IMR-90 (cell line): ENCODE results near the gene PTGER2. TPM values are rescaled to one million over a fixed set of nuclear protein-coding genes. Genes with fewer than 3 reads are reported as not detected.

Experiments used
- ATAC-seq: fragments of 200-7000 bp; cut with Tn5 transposase; 2 replicates; pipeline ENCODE4 v1.9.1; 2020; ENCODE audit warnings: low read depth, mild to moderate bottlenecking, moderate library complexity
- BruUV-seq: library from RNA; stranded (reverse); fragments of 400-500 nt; replicated peaks from 2 replicates; lab custom pipeline; 2021; lab: Mats Ljungman, UMichigan
- CTCF ChIA-PET: fragments of 300-600 bp; formaldehyde crosslinking; extraction: SDS; loops from one replicate; lab custom pipeline; 2021; ENCODE audit warnings: antibody characterized with exemption; lab: Yijun Ruan, JAX
- POLR2A ChIA-PET: fragments of 300-600 bp; sonication (Branson Sonifier 250); formaldehyde crosslinking; loops from one replicate; lab custom pipeline; 2022; ENCODE audit warnings: antibody characterized with exemption; ENCODE audit not compliant: unreplicated experiment; lab: Charles Lee
- DNase-seq: peaks from one replicate; pipeline ENCODE4 v3.0.0; 2013
- H2AFZ ChIP-seq: replicated peaks from 2 replicates; pipeline ENCODE3; 2013; ENCODE audit warnings: low read length, mild to moderate bottlenecking; ENCODE audit not compliant: poor library complexity
- H2AK5ac ChIP-seq: 2 replicates; pipeline ENCODE4 v1.6.1; 2013; ENCODE audit warnings: low read depth, low read length, inconsistent platforms
- H2AK9ac ChIP-seq: replicated peaks from 2 replicates; pipeline ENCODE3; 2013; ENCODE audit warnings: mild to moderate bottlenecking, low read depth, low read length, moderate library complexity; ENCODE audit not compliant: poor library complexity
- H2BK120ac ChIP-seq: 2 replicates; pipeline ENCODE4 v1.6.1; 2013; ENCODE audit warnings: low read depth, low read length, inconsistent platforms
- H2BK15ac ChIP-seq: 3 replicates; pipeline ENCODE4 v1.6.1; 2013; ENCODE audit warnings: low read depth, low read length, inconsistent platforms
- H2BK20ac ChIP-seq: 2 replicates; pipeline ENCODE4 v1.6.1; 2013; ENCODE audit warnings: low read depth, mild to moderate bottlenecking, inconsistent platforms, low read length, moderate library complexity
- H2BK5ac ChIP-seq: 2 replicates; pipeline ENCODE4 v1.6.1; 2013; ENCODE audit warnings: mild to moderate bottlenecking, low read depth, low read length, inconsistent platforms; ENCODE audit not compliant: poor library complexity, severe bottlenecking
- H3K14ac ChIP-seq: replicated peaks from 2 replicates; pipeline ENCODE4 v1.6.1; 2013; ENCODE audit warnings: low read depth, low read length, inconsistent platforms
- H3K18ac ChIP-seq: 2 replicates; pipeline ENCODE4 v1.6.1; 2013; ENCODE audit warnings: low read depth, low read length, control low read depth
- H3K23ac ChIP-seq: 2 replicates; pipeline ENCODE4 v1.6.1; 2013; ENCODE audit warnings: low read depth, low read length, inconsistent platforms
- H3K27ac ChIP-seq: 2 replicates; pipeline ENCODE4 v1.5.1; 2013; ENCODE audit warnings: mild to moderate bottlenecking, control low read depth, low read length; ENCODE audit not compliant: insufficient read depth
- H3K27me3 ChIP-seq: 2 replicates; pipeline ENCODE4 v1.6.1; 2013; ENCODE audit warnings: low read length; ENCODE audit not compliant: control insufficient read depth, insufficient read depth
- H3K36me3 ChIP-seq: 2 replicates; pipeline ENCODE4 v1.6.1; 2013; ENCODE audit warnings: low read length, mixed read lengths; ENCODE audit not compliant: control insufficient read depth, insufficient read depth
- H3K4ac ChIP-seq: 2 replicates; pipeline ENCODE4 v1.6.1; 2013; ENCODE audit warnings: low read depth, low read length, inconsistent platforms
- H3K4me1 ChIP-seq: 2 replicates; pipeline ENCODE4 v1.6.1; 2013; ENCODE audit warnings: low read length, mixed read lengths; ENCODE audit not compliant: control insufficient read depth, insufficient read depth
- H3K4me2 ChIP-seq: 2 replicates; pipeline ENCODE4 v1.6.1; 2013; ENCODE audit warnings: low read depth, mild to moderate bottlenecking, control low read depth, low read length, moderate library complexity
- H3K4me3 ChIP-seq: 2 replicates; pipeline ENCODE4 v1.5.1; 2013; ENCODE audit warnings: low read depth, mild to moderate bottlenecking, control low read depth, low read length, moderate library complexity; ENCODE audit not compliant: insufficient read depth
- H3K56ac ChIP-seq: 2 replicates; pipeline ENCODE4 v1.6.1; 2013; ENCODE audit warnings: low read length, inconsistent platforms; ENCODE audit not compliant: insufficient read depth; ENCODE audit errors: extremely low read depth
- H3K79me1 ChIP-seq, 2 experiments: 2 replicates each; pipeline ENCODE4 v1.6.1; 2013; ENCODE audit warnings: low read length in 2 of 2, inconsistent platforms in 1 of 2, low read depth in 1 of 2
- H3K9ac ChIP-seq: 2 replicates; pipeline ENCODE4 v1.6.1; 2013; ENCODE audit warnings: low read depth, low read length, control low read depth
- H3K9me1 ChIP-seq: 2 replicates; pipeline ENCODE4 v1.6.1; 2013; ENCODE audit warnings: low read length, inconsistent platforms; ENCODE audit not compliant: insufficient read depth
- H3K9me3 ChIP-seq: 2 replicates; pipeline ENCODE4 v1.6.1; 2013; ENCODE audit warnings: low read length; ENCODE audit not compliant: control insufficient read depth, insufficient read depth
- H4K20me1 ChIP-seq: 2 replicates; pipeline ENCODE4 v1.6.1; 2013; ENCODE audit warnings: low read length, inconsistent platforms; ENCODE audit not compliant: insufficient read depth
- H4K5ac ChIP-seq: 2 replicates; pipeline ENCODE4 v1.6.1; 2013; ENCODE audit warnings: mild to moderate bottlenecking, low read depth, low read length, control low read depth
- H4K8ac ChIP-seq, 2 experiments: 2 replicates each; pipeline ENCODE4 v1.6.1; 2013; ENCODE audit warnings: low read depth in 2 of 2, low read length in 2 of 2, control low read depth in 1 of 2, inconsistent platforms in 1 of 2
- H4K91ac ChIP-seq: 2 replicates; pipeline ENCODE4 v1.6.1; 2013; ENCODE audit warnings: low read depth, low read length, inconsistent platforms; ENCODE audit not compliant: insufficient read depth
- CTCF ChIP-seq: conservative IDR thresholded peaks from 2 replicates; pipeline ENCODE4 v1.5.1; 2012; ENCODE audit warnings: mild to moderate bottlenecking, low read depth, low read length, improper control_type of control experiment
- FOS ChIP-seq: fragments of 150-350 bp; IDR thresholded peaks from 2 replicates; pipeline ENCODE4 v1.6.1; 2016; ENCODE audit warnings: low read depth, low read length
- MXI1 ChIP-seq: IDR thresholded peaks from 2 replicates; pipeline ENCODE4 v1.6.1; 2012; ENCODE audit warnings: low read depth, mild to moderate bottlenecking, low read length, moderate library complexity, borderline replicate concordance
- NFE2L2 ChIP-seq: fragments of 150-350 bp; IDR thresholded peaks from 2 replicates; pipeline ENCODE4 v1.6.1; 2016; ENCODE audit warnings: low read depth, mild to moderate bottlenecking, low read length
- POLR2A ChIP-seq: IDR thresholded peaks from 2 replicates; pipeline ENCODE4 v1.6.1; 2012; ENCODE audit warnings: mild to moderate bottlenecking, low read depth, low read length
- RCOR1 ChIP-seq: IDR thresholded peaks from 2 replicates; pipeline ENCODE4 v1.6.1; 2012; ENCODE audit warnings: mild to moderate bottlenecking, low read length, improper control_type of control experiment; ENCODE audit not compliant: insufficient replicate concordance
- WGBS, 2 experiments: methylation state at CpG; one replicate each; pipeline versions ENCODE4 v1.1.5 to v1.1.7; 2013; ENCODE audit warnings: missing lambda C conversion rate in 2 of 2; ENCODE audit not compliant: insufficient read length in 1 of 2; ENCODE audit errors: extremely low coverage in 2 of 2; 5-methylcytosine and 5-hydroxymethylcytosine counted together
- dilution Hi-C: fragments of 300-500 bp; cut with HindIII; formaldehyde crosslinking; loops from one replicate; pipeline ENCODE4 v1.14.3; 2018; ENCODE audit warnings: low sequenced_read_pairs; ENCODE audit not compliant: unreplicated experiment
- in situ Hi-C: fragments of 300-500 bp; cut with MboI; formaldehyde crosslinking; loops from 3 replicates; pipeline ENCODE4 v1.14.3; 2019; ENCODE audit warnings: low sequenced_read_pairs, inconsistent platforms, mixed read lengths
- intact Hi-C: fragments of 100-400 bp; cut with micrococcal nuclease; formaldehyde crosslinking; loops from 2 replicates; pipeline ENCODE4 v1.10.0; 2022
- polyA plus RNA-seq, 3 experiments: library from polyadenylated mRNA; depleted of rRNA; stranded (reverse); fragments of >200 nt; gene quantifications; 2 replicates each; pipeline ENCODE4 v1.2.3, GENCODE V29; 2012; ENCODE audit warnings: low replicate concordance in 1 of 3
- total RNA-seq: library from RNA; depleted of rRNA; stranded (reverse); fragments of >200 nt; gene quantifications from 2 replicates; pipeline ENCODE4 v1.2.3, GENCODE V29; 2012

PTGER2 gene
- total and polyA plus RNA-seq, 2 of the 4 experiments (the other 2 are of a cell fraction), result 24.7 to 58.5 TPM

DNA sequence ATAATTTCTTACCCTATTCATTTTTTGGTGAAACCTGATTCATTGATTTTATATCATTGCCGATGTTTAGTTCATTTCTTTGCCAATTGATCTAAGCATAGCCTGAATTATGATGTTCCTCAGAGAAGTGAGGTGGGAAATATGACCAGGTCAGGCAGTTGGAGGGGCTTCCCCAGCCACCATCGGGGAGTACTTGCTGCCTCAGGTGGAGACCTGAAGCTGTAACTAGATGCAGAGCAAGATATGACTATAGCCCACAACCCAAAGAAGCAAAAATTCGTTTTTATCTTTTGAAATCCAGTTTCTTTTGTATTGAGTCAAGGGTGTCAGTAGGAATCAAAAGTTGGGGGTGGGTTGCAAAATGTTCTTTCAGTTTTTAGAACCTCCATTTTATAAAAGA is 38.7 kb upstream of the PTGER2 start:
- no CpG with 5 or more reads among the region's 3 CpGs for WGBS, 2 experiments
- Histone ChIP-seq H3K4me2 (no peak overlapping the region), H2BK15ac (no peak overlapping the region), H2BK120ac (no peak overlapping the region), H3K9me3 (no peaks in the 10 kb centered on the region), H3K36me3 (no peaks in the 10 kb centered on the region), H3K9me1 (no peaks in the 10 kb centered on the region), H4K5ac (no peak overlapping the region), H2AK5ac (no peak overlapping the region), H3K4ac (no peak overlapping the region), H3K14ac (no peak overlapping the region), H3K27me3 (peaks cover 3% of the 10 kb centered on the region), H4K20me1 (no peaks in the 10 kb centered on the region), H2BK20ac (no peak overlapping the region), H3K79me1 (no peaks in the 10 kb centered on the region), H3K56ac (no peak overlapping the region), H3K23ac (no peak overlapping the region), H2AK9ac (no peak overlapping the region), H3K4me3 (no peak overlapping the region), H3K9ac (no peak overlapping the region), H4K91ac (no peak overlapping the region), H2BK5ac (no peak overlapping the region), H2AFZ (no peak overlapping the region), H4K8ac (no peak overlapping the region), H3K27ac (no peak overlapping the region), H3K4me1 (no peaks in the 10 kb centered on the region), H3K18ac (no peak overlapping the region)
- no TSS peak for BruUV-seq
- no peak for TF ChIP-seq NFE2L2
- no peak for TF ChIP-seq RCOR1
- TF ChIP-seq POLR2A, result no peak
- TF ChIP-seq CTCF, result no peak
- TF ChIP-seq MXI1, result no peak
- TF ChIP-seq FOS, result no peak
- dilution Hi-C loops, result no loop called here
- intact Hi-C loops, result no loop called here
- DNase-seq, result no peak
- CTCF ChIA-PET, result no interaction called here
- POLR2A ChIA-PET, result no interaction called here
- in situ Hi-C loops, result no loop called here
- no peak for ATAC-seq
